ENCODE results near the gene C1D. TPM values are rescaled to one million over a fixed set of nuclear protein-coding genes. Genes with fewer than 3 reads are reported as not detected.

The C1D gene
- polyA plus RNA-seq, 3 donors, result 41.1 to 46.5 (median 46.5) TPM

GRCh38 chr2:68059784-68060525 lies 2.8 kb downstream of the C1D start:
- DNase-seq (ENCODE audit: low read depth in 3 of 3, low spot score in 2 of 3), result no peak

DNA sequence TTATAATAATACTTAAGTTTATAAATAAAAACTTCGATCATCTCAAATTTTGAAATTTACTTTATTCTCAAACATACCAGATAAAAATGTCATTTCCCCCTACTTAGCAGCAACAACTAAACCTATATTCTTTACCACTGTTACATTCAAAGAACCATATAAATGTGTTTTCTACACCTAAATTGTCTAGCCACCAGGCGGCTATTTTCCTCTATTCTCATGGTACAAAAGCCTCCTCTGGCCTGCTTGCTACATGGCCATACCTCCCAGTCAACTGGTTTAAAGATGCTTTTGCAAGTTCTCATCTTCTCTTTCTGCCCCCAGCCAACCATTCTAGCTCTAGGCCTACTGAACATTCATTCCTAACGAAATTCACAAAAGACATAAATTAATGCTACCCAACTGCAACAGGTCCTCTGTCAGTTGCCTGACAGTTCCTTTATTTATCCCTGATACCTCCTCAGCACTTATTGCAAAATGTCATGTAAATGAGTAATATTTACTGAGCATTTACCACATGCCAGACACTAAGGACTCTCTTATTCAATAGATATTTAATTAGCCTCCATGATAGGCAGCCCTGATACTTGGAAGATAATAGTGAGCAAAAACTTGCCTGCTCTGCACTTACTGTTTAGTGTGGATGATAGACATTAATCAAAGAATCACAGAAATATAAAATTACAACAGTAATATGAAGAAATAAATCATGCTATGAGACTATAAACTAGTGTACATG lies 5.0 kb downstream of the C1D start:
- DNase-seq (ENCODE audit: low read depth in 3 of 3, low spot score in 2 of 3), result no peak

- no peak for DNase-seq (ENCODE audit: low read depth in 3 of 3, low spot score in 2 of 3)
These were observed 9.9 kb downstream of the C1D start for GRCh38 chr2:68052717-68053422.

DNA sequence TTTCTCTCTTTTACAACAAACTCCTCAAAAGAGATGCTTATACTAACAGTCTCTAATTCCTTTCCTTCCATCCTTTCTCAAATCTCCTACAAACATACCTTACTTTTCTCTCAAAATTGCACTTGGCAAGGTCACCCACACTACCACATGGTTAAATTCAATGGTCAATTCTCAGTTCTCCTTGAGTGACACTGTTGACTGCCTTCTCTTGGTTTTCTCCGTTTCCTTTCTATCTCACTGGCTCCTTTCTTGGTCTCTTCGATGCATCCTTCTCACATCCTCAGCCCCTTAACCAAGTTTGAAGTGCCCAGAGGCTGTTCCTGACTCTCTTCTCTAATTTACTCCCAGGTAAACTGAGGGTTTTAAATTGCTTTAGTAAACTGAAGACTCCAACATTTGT lies 12.5 kb downstream of the C1D start:
- DNase-seq (ENCODE audit: low read depth in 3 of 3, low spot score in 2 of 3), result no peak

- DNase-seq (ENCODE audit: low read depth in 3 of 3, low spot score in 2 of 3), result no peak
These were observed 16.1 kb downstream of the C1D start for GRCh38 chr2:68046642-68047240.

DNA sequence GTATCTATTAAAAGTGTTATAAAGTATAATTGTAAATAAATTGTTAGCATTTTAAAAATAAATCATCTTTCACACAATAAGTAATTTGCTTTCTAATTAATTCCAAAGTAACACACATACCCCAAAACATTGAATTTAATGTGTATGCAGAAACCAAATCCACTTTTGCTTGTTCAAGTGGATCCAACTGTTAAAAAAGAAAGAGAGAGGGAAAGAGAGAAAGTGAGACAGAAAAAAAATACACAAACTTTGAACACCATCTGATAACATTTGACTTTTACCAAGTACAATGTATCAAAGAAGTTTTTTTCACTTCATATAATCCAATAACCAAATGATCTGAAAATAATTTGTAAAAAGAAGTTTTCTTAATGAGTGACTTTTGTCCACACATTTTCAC lies 16.6 kb downstream of the C1D start:
- DNase-seq (ENCODE audit: low read depth in 3 of 3, low spot score in 2 of 3), result no peak

GRCh38 chr2:68045342-68045741 lies 17.5 kb downstream of the C1D start:
- no peak for DNase-seq (ENCODE audit: low read depth in 3 of 3, low spot score in 2 of 3)

DNA sequence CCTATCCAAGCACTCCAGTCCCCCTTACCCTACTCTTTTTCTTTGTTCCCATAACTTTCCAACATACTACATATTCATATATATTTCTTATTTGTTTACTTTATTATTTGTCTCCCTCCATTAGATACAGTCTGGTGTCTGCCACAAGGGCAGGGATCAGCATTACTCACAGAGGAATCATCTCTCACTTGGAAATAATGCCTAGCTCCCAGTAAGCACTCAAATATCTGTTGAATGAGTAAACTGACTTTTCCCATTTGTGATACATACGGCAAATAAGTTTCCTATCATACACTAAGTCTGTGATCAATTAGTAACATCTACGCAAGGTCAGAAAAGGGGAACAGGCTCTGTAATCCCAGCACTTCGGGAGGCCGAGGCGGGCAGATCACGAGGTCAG lies 18.7 kb downstream of the C1D start:
- DNase-seq (ENCODE audit: low read depth in 3 of 3, low spot score in 2 of 3), result no peak

DNA sequence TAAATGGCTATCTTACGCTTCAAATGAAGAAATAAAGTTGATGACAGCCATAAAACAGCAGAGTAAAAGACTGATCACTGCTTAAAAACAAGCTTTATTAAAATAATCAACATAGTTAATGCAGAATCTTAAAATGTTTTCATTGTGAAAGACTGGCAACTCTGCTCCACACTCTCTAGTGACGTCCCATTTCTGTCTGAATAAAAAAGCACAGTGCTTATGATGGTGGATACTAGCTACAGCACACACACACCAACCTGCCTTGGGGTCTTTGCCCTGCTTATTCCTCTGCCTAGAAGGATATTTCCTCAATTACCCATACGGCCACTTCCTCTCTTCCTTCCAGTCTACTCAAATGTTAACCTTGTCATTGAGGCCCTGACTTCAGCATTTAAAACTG lies 19.1 kb downstream of the C1D start:
- no peak for DNase-seq (ENCODE audit: low read depth in 3 of 3, low spot score in 2 of 3)

DNA sequence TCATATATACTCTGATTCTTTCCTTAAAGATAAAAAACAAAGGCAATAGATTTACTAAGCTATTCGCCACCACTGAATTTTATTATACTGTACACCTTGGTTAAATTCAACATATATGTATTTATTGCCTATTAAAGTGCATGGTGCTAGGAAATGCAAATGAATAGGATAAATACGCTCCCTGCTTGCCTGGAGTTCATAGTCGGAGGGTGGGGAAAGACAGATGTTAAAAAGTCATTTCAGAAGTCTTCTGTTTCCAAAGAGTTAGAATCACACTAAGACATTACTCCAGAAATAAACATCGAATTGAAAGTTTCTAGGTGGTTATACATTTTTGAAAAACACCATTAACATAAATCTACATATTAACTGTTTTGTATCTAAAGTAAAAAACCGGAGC lies 19.8 kb downstream of the C1D start:
- no peak for DNase-seq (ENCODE audit: low read depth in 3 of 3, low spot score in 2 of 3)

DNA sequence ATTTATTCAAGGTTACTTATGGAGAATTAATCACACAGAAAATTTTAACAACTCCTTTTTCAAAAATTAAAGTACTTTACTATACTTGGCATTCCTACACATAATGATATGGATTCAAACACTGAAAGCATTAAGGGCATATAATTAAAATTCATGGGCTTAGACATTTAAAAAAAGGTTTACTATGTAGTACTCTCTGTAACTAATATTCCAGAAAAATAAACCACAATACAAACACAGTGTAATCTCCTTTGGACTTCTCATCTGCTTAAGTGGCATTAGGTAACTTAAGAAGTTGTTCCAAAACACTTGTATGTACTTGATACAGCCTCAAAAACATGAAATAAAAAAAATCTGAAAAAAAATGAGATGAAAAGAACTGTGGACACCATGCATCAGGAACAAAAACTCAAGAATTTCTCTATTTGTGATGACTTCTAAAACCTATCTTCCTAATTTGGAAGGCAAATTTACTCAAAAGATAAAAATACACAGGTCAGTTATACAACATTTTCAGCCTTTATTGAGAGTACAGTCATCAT lies 21.0 kb downstream of the C1D start:
- no peak for DNase-seq (ENCODE audit: low read depth in 3 of 3, low spot score in 2 of 3)

DNA sequence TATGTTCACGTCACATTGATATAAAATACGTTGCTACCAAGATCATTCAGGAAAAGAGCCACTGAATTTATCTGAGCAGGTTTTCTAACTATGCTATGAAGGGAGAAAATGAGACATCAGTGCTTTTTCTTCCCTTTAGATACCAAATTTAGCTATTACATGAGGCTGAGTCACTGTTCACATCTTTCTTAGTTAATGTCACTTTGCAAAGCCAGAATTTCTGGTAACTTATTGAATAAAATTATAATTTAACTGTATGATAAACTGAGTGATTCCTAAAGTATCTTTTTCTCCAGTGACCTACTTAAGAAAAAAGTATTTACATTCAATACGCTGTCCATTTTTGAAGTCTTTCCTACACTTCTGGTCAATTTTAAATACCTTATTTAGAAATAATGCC lies 22.7 kb downstream of the C1D start:
- no peak for DNase-seq (ENCODE audit: low read depth in 3 of 3, low spot score in 2 of 3)

DNA sequence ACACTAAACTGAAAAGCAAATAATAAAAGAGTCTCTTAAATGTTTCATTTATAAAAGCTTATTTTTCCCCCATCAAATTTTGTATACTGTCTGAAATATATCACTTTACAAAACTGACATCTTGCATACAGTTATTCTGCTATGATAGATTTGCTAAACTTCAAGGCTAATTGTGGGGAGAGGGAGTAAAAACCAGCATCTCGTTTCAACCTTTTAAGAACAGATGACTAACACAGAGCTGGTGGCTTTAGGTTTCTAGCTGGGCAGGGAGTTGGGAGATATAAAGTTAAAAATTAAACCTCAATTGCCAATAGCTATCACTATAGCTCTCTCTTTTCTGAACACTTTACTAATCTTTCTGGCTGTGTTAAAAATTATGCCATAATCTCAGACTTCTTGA lies 23.5 kb downstream of the C1D start:
- DNase-seq (ENCODE audit: low read depth in 3 of 3, low spot score in 2 of 3), result no peak

DNA sequence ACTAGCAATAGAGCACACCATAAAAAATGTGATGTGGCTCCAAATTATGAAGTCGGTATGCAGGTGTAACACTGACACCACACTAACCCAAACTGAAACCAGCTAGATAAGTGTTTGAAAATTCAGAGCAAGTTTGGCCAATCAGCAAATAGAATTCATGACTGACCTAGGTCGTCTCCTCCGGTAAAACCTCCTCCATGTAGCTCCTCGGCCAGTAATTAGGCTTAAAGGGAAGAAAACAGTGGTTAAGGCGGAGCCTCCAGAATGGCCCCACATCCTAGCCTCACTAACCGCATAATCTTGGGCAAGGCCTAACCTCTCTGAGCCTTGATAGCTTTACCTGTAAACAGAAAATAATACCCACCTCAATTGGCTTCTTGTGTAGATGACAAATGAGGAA lies 30.1 kb downstream of the C1D start:
- DNase-seq (ENCODE audit: low read depth in 3 of 3, low spot score in 2 of 3), result no peak

GRCh38 chr2:68031542-68032160 lies 31.2 kb downstream of the C1D start:
- DNase-seq (ENCODE audit: low read depth in 3 of 3, low spot score in 2 of 3), result peak; percentile 39 to 62 (median 62)

GRCh38 chr2:68031043-68031442 lies 31.8 kb downstream of the C1D start:
- no peak for DNase-seq (ENCODE audit: low read depth in 3 of 3, low spot score in 2 of 3)

GRCh38 chr2:68030529-68030928 lies 32.3 kb downstream of the C1D start:
- DNase-seq (ENCODE audit: low read depth in 3 of 3, low spot score in 2 of 3), result no peak

- DNase-seq (ENCODE audit: low read depth in 3 of 3, low spot score in 2 of 3), result no peak
These were observed 34.8 kb downstream of the C1D start for GRCh38 chr2:68027959-68028358.

DNA sequence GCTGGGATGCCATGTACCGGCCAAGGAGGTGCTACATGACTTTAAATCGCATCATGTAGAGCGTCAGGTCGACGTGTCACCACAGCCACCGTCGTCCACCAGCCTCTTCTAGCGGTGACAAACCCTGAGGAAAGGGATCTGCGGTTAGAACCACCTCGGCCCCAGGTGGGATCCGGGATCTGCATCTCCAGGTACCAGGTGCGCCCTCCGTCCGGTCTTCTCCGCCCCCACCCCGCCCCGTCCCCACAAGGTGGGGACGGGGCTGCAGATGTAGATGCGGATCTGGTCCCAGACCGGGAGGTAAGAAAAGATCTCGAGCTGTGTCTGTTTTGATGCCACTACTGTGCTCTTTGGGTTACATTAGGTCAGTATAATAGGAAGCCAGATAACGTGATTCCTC lies 38.4 kb downstream of the C1D start:
- DNase-seq (ENCODE audit: low read depth in 3 of 3, low spot score in 2 of 3), result no peak

GRCh38 chr2:68023904-68024303 lies 38.9 kb downstream of the C1D start:
- DNase-seq (ENCODE audit: low read depth in 3 of 3, low spot score in 2 of 3), result no peak

DNA sequence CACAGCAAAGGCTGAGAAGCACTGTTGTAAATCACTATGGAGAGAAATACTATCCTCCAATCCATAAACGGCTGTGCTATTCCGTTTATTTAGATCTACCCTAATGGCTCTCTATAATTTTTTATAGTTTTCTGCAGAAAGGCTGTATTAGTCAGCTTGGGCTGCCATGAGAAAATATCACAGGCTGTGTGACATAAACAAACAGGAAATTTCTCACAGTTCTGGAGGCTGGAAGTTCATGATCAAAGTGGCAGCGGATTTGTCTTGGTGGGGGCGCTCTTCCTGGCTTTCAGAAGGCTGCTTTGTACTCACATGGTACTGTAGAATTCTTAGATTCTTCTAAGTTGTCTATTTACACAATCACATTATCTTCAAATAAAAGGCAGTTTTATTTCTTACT lies 44.1 kb downstream of the C1D start:
- DNase-seq (ENCODE audit: low read depth in 3 of 3, low spot score in 2 of 3), result no peak

All from right renal cortex interstitium (tissue), 3 donors.